Measurements from ENCODE around the gene CELF3. TPM values are rescaled to one million over a fixed set of nuclear protein-coding genes. Genes with fewer than 3 reads are reported as not detected.

The CELF3 gene
- polyA plus RNA-seq, 4 donors: 0.14 to 0.83 (median 0.59) TPM

DNA sequence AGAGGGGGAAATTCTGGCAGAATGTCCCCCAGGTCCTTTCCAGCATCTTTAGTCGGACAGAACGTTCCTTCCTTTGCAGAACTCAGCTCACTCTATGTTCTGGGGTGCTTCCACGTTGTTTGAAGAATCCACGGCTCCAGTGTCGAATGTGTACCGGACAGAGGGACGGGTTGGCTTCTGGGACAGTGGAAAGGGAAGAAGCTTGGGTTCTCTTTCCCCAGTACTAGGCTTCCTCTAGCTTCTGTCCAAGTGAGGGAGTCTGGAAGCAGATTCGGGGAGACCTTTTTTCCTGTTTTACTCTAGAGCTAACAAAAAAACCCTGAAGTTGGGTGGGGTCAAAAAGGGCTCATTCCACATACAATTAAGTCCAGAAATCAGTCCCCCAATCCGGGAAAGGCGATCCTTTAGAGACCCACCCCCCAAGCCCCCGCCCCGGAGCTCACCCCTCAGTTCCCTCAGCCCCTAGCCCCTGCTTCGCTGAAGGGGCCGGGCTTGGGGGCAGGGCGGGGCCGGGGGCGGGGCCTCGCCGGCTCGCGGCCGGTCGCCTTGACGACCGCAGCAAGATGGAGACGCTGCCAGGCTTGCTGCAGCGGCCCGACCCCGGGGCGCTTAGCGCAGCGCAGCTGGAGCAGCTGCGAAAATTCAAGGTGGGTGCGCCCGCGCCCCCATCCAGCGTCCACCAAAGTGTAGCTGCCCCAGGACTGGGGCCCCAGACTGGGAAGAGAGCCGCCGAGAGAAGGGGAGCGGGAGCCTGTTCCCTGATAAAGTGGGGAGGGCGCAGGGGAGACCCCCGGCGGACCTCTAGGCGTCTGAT lies 4.6 kb upstream of the CELF3 start, which contains the start of gene RIIAD1:
Gene RIIAD1, plus strand, starts transcription at position 549 of the 814 bp plus-strand sequence. Its CDS starts 15 bp downstream, at position 564.
- DNase-seq (ENCODE audit: low read depth in 4 of 4, low spot score in 3 of 4): no peak

DNA sequence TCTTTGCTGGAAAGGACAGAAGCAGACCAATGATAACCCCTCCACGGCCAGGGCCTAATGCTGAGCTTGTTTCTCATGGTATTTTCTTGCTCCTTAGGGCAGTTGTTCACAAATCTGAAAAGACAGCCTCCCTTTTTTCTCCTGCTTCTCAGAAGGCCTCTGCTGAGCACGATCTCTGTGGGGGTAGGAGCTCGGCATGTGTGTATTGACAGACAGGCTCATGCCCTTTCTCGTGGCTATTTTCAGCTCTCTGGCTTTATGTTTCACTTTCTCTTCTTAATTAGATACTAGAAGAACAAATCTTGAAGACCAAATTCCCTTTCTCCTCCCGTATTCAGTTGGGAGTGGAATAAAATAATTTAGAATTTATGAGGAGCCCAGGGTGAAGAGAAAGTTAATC lies 4.0 kb upstream of the CELF3 start:
- no peak for DNase-seq (ENCODE audit: low read depth in 4 of 4, low spot score in 3 of 4)

DNA sequence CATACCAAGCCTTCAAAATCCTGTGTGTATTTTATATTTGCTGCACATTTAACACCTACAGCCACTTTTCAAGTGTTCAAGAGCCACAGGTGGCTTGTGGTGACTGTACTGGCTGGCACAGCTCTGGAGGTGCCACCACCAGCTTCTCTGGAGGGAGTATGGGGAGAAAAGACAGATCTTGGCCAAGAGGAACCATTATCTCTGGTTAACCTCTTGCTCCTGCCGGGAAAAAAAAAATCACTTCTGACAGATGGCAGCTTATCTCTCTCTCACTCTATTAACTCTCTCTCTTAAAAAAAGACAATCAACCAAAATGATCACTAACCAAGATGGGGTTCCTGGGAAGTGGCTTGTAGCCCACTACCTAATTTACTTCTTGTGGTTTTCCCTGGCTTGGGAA lies 3.5 kb upstream of the CELF3 start:
- no peak for DNase-seq (ENCODE audit: low read depth in 4 of 4, low spot score in 3 of 4)

DNA sequence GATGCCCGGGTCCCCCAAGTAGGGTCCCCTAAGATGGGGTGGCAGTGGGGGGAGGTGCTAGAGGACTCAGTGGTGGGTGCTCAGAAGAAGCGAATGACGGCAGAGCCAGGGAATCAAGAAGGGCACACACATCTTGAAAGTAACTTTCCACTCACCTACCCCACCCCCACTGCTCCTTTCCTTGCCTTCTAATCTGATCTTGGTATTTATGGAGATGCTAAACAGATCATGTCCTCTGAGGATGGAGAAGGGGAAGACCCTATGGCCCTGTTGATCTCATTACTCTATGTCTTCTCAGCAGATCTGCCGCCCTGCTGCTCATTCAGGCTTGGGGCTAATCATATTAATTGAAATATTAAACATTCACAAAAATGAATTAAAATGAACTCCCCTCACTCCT lies 2.1 kb upstream of the CELF3 start:
- DNase-seq (ENCODE audit: low read depth in 4 of 4, low spot score in 3 of 4): no peak

DNA sequence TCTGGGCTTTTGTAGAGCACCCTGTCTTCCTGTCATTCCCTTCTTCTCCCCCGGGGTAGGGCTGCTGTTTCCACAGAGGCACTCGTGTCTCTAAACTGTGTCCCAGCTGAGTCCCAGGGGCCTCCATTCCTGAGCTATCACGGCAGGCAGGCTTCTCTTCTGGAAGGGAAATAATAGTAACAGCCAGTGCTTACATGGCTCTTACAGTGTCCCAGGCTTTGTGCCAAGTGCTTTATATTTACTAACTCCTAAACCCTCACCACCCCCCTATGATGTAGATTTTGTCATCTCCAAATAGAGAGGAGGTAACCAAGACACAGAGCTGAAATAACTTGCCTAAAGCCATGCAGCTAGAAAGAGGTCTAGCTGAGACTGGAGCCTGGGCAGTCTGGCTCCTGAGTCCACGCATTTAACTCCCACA lies 1.4 kb upstream of the CELF3 start:
- DNase-seq (ENCODE audit: low read depth in 4 of 4, low spot score in 3 of 4): no peak

DNA sequence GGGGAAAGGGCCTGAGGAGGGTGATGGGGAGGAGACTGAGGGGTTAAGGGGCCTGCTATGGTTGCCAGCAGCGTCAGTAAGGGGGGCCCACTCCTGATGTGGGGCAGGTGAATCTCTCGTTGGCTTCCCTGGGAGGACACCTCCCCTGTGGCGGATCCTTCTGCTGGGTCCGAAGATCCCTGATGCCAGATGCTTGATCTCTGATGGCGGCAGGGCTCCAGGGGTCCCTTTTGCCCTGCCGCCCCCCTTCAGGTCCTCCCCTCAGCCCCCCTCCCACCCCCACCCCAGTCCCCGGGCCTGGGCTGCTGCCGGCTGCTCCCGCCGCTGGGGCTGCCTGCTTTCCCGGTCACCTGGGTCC lies 219 bp downstream of the CELF3 start:
- DNase-seq (ENCODE audit: low read depth in 4 of 4, low spot score in 3 of 4): no peak

DNA sequence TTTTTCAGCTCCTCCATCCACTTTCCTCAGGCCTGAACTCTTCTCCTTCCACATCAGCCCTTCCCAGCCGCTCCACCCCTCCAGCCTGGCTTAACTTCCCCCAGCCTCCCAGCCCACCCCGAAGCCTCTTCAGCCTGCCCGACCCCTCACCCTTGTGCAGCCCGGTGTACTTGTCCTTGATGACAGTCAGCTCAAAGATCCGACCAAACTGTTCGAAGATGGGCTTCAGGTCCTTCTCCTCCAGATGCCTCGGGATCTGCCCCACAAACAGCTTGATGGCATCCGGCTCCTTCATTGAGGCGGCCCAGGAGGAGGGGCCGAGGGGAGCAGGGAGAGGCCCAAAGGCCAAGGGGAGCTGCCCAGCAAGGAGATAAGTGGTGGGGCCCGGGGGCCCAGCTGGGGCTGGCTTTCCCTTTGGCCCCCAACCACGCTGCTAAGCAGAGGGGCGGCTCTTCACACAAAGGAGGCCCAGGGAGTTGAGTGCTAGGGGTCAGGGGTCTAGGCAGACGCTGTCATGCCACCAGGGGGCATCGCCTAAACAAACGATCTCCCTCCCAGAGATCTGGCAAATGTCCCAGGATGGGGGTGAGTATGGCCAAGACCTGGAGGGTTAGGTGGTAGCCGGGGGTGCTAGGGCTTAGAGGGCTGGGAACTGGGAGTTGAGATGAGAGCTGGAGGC lies 738 bp downstream of the CELF3 start:
- DNase-seq (ENCODE audit: low read depth in 4 of 4, low spot score in 3 of 4): no peak

DNA sequence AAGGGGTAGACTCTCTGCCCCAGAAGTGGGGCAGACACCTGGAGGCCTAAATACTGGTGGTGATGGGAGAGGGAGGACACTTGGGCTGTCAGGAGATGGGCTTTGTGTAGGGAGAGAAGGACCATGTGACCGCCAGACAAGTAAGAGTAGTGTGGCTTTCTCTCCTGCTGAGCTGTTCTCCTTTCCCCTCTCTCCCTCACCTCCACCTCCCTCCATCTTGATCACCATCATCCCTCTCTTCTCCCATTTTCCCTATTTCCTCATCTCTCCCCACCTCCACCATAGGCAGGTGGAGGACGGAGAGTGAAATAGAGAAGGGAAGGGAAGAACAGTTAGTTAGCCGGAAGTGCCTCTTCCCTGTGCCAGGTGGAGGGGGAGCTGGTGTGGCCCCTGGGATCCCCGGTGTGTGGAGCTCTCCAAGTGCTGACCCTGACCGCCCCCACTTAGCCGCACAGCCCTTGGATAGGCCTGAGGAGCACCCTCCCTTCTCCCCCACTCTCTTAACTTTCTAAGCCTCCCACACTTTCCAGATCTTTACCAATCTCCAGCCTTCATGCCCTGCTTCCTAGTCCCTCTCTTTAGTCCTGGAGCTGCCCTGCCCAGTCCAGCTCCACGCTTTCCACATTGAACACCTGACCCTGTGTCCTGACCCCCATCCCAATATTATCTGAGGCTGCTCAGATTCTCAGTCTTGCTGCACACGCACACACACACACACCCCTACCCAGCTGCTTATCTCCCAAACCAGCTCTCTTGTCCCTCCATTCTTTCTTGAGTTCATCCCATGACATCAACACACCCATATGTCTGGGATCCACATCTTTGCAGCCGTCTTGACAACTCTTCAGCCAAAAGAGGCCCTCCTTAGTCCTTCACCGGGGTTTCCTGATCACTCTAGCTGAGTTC lies 1.5 kb downstream of the CELF3 start:
- no peak for DNase-seq (ENCODE audit: low read depth in 4 of 4, low spot score in 3 of 4)

DNA sequence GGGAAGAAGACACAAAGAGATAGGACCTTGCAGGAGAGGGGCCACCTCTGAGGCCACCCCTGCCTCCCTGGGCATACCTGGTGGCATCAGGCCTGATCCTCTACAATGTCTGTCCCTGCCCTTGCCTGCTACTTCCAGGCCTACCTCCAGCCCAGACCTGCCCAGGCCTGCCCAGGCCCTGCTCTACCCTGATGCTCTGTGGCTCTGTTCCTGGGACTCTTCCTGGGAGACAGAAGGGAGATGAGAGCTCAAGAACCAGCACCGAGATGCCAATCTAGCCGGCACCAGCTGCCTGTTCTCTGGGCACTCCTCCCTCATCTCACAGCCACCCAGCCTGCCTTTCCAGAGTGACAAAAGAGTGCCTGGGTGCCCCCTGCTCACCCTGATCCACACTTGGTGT lies 2.7 kb downstream of the CELF3 start:
- DNase-seq (ENCODE audit: low read depth in 4 of 4, low spot score in 3 of 4): no peak

DNA sequence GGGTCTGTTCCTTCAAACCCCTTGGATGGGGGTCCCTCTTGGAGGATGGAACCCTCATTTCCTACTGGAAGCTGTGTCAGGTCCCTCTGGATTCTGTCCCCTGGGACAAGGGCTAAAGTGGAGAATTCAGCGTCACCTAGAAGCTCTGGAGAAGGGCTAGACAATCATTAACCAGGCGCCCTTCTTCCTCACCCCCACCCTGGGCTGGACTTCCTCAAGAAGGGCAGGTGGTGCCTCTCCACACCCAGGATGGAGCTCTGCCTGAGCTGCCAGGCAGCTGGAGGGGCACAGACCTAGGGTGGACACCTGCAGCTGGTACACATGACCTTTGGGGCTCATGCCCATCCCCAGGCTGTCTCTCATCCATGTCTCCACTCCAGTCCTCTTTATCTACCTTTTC lies 3.6 kb downstream of the CELF3 start:
- DNase-seq (ENCODE audit: low read depth in 4 of 4, low spot score in 3 of 4): no peak

DNA sequence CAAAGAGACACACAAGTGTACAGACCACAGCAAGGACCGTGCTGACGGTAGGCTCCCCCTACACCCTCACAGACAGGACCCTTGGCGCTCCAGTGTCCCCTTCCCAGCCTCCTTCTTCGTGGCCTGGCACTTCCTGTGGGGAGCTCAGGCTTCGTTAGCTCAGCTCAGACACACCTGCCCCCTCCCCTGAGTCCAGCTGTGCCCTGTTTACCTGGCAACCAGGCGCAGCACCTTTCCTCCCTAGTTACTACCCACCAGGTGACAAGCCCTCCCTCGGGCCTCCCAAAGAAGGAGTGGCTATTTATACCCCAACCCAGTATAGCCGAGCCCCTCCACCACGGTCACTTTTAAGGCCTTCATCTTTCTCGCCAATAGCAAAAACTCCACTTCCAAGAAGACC lies 4.7 kb downstream of the CELF3 start:
- DNase-seq (ENCODE audit: low read depth in 4 of 4, low spot score in 3 of 4): no peak

DNA sequence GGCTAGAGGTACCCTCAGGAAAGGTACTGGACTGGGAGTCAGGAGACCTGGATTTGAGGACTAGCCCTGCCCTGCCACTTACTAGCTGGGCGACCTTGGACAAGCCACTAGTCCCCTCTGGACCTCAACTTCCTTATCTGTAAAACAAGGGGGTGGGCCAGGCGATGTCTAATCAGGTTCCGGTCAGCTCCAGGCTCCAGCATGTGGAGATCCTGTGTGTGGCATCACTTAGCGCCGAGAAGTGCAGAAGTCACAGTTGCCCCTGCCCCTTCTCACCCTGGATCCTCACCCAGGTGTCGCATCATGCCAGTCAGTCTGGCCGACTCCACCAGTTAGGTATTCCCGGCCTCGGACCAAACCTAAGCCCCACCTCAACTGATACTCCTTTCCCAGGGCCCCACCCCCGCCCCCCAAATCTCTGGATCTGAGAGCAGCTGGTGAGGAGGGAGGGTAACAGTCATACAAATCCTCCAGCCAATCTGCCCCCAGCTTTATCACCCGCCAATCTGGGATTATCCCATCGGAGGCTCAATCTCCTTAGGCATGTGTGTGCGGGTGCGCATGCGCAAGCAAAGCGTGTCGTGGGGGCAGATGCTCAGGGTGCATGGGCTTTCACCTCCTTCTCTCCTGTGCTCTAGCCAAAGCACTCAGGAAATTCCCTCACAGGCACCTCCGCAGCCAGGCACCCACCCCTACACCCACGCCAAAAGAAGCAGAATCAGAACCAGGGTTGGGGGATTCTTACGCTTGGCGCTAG lies 5.4 kb downstream of the CELF3 start:
- DNase-seq (ENCODE audit: low read depth in 4 of 4, low spot score in 3 of 4): no peak

DNA sequence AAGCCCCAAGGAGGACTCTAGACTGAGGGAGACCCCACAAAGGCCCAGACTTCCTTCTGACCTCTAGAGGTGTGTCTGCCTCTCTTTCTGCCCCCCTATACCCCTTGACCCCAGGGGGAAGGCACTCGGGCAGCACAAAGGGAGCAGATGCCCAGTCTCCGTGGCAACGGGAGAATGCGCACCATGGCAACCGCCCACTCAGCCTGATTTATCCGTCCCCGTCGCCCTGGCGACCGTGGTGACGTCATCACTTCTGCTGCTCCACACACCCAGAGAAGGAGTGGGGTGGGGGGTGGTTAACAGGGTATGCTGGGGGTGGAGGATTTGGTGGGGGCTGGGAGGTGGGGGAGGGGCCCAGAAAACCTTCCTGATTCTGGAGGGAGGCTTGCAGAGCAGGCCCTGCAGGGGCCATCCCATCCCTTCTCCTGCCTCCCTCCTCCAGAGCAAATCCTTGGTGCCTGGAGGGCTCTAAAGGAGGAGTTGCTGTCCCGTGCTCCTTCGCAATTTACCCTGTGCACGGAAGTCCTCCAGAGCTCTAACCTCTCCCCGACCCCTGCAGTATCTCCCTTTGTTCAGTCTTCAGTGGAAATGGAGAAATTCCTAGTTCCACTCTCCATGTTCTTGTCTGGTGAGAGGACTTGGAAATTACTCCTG lies 6.3 kb downstream of the CELF3 start:
- DNase-seq (ENCODE audit: low read depth in 4 of 4, low spot score in 3 of 4): no peak

DNA sequence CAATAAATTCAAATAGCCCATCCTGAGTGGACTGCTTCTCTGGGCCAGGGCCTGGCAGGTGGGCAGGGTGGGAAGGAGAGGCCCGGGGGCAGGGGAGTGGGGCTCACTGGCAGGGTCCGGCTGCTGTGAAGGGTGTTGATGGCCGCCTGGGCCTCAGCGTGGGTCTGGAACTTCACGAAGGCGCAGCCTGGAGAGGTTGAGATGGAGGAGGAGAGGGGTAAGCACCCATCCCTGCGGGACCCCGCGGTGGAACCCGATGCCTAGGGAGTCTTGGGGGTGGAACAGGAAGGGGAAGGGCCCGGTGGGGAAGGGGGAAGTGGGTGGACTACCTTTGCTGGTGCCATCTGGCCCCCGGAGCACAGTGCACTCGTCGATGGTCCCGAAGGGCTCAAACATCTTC lies 7.7 kb downstream of the CELF3 start:
- DNase-seq (ENCODE audit: low read depth in 4 of 4, low spot score in 3 of 4): no peak

DNA sequence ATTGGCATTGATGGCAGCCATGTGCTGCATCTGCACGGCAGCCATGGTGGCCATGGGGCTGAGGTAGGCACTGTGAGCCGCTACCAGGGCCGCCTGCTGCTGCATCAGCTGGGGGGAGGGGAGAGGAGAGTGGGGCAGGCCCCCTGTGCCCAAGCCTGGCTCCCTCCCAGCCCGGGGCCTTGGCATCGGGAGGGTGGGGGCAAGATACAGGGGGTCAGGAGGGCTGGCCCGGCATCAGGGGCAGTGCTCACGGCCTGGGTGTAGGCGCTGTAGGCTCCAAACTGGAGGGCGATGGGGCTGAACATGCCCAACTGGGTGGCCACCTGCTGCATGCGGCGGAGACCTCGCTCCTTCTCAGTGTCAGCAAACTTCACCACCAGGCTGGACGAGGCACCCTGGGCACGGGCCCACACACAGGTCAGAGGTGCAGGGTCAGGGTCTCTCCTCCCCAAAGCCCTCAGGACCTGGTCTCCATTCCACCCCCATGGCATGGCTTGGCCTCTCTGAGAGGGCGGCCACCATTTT lies 9.0 kb downstream of the CELF3 start:
- no peak for DNase-seq (ENCODE audit: low read depth in 4 of 4, low spot score in 3 of 4)

DNA sequence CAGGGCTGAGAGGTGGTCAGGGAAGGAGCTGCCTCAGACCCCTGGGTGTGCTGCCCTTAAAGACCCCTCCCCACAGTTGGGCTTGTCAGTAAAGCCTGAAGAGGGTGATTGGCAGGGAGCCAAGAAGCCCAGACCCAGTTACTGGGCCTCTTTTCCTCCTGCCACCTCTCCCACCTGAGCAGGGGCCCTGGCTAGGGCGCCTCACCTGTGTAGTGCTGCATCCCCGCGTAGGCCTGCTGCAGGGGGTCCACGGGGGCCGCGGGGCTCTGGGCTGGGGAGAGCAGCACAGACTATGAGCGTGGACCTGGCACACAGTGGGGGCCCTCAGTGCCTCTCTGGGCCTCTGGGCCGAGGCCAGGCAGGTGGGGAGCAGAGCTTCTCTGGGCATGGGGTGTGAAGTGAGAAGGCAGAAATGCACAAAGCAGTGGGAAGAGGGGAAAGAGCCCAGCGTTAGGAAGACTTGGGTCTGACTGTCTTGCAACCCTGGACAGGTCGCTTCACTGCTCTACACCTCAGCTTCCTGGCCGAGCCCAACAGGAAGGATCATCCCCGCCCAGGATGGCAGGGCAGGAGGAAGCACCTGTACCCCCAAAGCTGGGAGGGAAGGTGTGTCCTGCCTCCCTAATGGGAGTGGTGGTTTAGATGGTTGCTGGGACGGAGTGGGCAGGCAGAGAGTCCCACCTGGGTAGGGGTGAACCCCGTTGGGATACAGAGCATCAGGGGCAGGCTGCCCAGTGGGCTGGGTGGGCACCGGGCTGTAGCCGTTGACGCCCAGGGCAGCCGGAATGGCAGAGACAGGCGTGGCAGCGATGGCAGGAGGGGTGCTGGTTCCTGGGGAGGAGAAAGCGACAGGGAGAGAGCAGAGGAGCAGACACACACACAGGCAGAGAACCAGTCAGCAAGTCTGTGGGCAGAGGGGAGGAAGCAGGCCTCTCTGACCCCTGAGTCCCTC lies 9.9 kb downstream of the CELF3 start:
- DNase-seq (ENCODE audit: low read depth in 4 of 4, low spot score in 3 of 4): no peak

DNA sequence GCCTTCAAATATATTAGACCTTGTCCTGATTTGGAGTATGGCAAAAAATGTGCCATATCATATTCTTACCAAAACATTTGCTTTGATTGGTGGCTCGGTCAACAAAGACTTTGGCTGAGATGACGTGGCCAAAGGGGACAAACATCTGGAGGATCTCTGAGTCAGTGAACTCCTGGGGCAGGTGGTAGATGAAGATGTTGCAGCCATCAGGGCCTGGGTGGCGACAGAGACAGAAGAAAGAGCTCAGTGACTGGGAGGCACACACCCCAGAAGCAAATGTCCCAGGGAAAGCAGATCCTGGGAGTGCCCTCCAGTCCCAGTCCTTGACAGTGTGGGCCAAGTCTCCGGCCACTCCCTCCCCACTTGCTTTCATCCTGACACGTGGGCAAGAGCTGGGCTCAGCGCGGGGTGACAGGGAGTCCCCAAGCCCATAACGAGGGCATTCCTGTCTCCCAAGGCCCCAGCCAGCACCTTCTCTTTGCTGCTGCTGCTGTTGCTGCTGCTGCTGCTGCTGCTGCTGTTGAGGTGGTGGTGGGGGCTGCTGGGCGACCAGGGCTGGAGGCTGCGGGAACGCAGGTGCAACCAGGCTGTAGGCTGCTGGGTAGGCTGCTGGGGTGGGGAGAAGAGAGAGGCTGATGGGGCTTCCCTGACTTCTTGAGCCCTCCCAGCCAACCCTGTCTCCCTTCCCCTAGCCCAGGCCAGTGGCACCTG lies 10.7 kb downstream of the CELF3 start:
- DNase-seq (ENCODE audit: low read depth in 4 of 4, low spot score in 3 of 4): no peak

DNA sequence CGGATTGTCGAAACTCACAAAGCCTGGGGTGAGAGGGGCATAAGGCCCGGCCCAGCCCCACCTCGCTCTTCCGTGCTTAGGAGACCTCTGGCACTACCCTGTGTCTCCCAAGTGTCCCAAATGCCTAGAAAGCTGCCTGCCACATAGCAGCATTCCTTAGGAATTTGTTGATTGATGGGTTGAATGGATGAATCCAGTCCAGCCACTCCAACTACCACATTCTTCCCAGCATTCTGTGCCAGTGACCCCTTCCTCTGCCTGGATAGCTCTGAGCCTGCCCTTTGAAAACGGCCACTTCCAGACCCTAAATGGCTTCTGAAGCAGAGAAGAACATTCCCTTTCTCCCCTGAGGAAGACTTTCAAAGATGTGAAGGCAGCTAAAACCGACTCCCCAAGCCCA lies 11.5 kb downstream of the CELF3 start:
- DNase-seq (ENCODE audit: low read depth in 4 of 4, low spot score in 3 of 4): no peak

All from left renal pelvis (tissue), 4 donors.